Loucy (cell line): ENCODE data around the gene SLC16A4.
A peak's percentile ranks its signal among the peaks of the same experiment; 100 is the strongest.

ENCODE experiments used
- H2AFZ ChIP-seq: fragments of 200-600 bp; sonication (generic); 2 replicates; pipeline ENCODE4 v1.6.0; 2016; ENCODE audit warnings: antibody characterized with exemption, mild to moderate bottlenecking, low read length, moderate library complexity
- H3F3A ChIP-seq: fragments of 200-600 bp; 2 replicates; pipeline ENCODE4 v1.6.0; 2016; ENCODE audit warnings: antibody characterized with exemption, low read depth, mild to moderate bottlenecking
- H3K27me3 ChIP-seq: fragments of 200-600 bp; sonication (generic); 2 replicates; pipeline ENCODE4 v1.6.1; 2014; ENCODE audit warnings: low read length, mild to moderate bottlenecking; ENCODE audit not compliant: insufficient read depth, poor library complexity, severe bottlenecking
- H3K36me3 ChIP-seq: fragments of 200-600 bp; sonication (generic); 2 replicates; pipeline ENCODE4 v1.6.1; 2016; ENCODE audit warnings: low read length; ENCODE audit not compliant: insufficient read depth
- H3K4me1 ChIP-seq: fragments of 200-600 bp; sonication (generic); 2 replicates; pipeline ENCODE4 v1.5.1; 2014; ENCODE audit warnings: low read length, mild to moderate bottlenecking; ENCODE audit not compliant: insufficient read depth, poor library complexity, severe bottlenecking
- H3K4me2 ChIP-seq: fragments of 200-600 bp; sonication (generic); 2 replicates; pipeline ENCODE4 v1.6.0; 2014; ENCODE audit warnings: antibody characterized with exemption, low read length, low read depth, mild to moderate bottlenecking; ENCODE audit not compliant: poor library complexity, severe bottlenecking
- H3K4me3 ChIP-seq: fragments of 200-600 bp; sonication (generic); 2 replicates; pipeline ENCODE4 v1.5.1; 2014; ENCODE audit warnings: low read length, mild to moderate bottlenecking, mixed read lengths; ENCODE audit not compliant: poor library complexity, severe bottlenecking
- H3K79me2 ChIP-seq: fragments of 200-600 bp; sonication (generic); 2 replicates; pipeline ENCODE4 v1.6.1; 2014; ENCODE audit warnings: low read length; ENCODE audit not compliant: insufficient read depth
- H3K9ac ChIP-seq: fragments of 200-600 bp; sonication (generic); 2 replicates; pipeline ENCODE4 v1.6.0; 2014; ENCODE audit warnings: mild to moderate bottlenecking, low read depth, low read length, moderate library complexity; ENCODE audit not compliant: poor library complexity, severe bottlenecking
- H3K9me2 ChIP-seq: fragments of 200-600 bp; sonication (generic); replicated peaks from 2 replicates; pipeline ENCODE4 v1.6.1; 2016; ENCODE audit warnings: low read depth, low read length, mixed read lengths
- H3K9me3 ChIP-seq: fragments of 200-600 bp; sonication (generic); 2 replicates; pipeline ENCODE4 v1.6.1; 2014; ENCODE audit warnings: mild to moderate bottlenecking, antibody characterized with exemption, low read length, low read depth; ENCODE audit not compliant: insufficient read depth
- H4K20me1 ChIP-seq: fragments of 200-600 bp; sonication (generic); 2 replicates; pipeline ENCODE4 v1.6.0; 2014; ENCODE audit warnings: antibody characterized with exemption, low read length, mild to moderate bottlenecking; ENCODE audit not compliant: insufficient read depth, poor library complexity, severe bottlenecking
- EZH2phosphoT487 ChIP-seq: fragments of 200-600 bp; IDR thresholded peaks from 2 replicates; pipeline ENCODE4 v1.6.1; 2018; ENCODE audit warnings: antibody characterized with exemption, mild to moderate bottlenecking, moderate library complexity, borderline replicate concordance
- TF ChIP-seq, protein P1 (sequence below): fragments of 200-600 bp; sonication (generic); conservative IDR thresholded peaks from 2 replicates; pipeline ENCODE4 v1.5.1; 2014; ENCODE audit warnings: mild to moderate bottlenecking, antibody characterized with exemption, low read length

SLC16A4 gene

DNA sequence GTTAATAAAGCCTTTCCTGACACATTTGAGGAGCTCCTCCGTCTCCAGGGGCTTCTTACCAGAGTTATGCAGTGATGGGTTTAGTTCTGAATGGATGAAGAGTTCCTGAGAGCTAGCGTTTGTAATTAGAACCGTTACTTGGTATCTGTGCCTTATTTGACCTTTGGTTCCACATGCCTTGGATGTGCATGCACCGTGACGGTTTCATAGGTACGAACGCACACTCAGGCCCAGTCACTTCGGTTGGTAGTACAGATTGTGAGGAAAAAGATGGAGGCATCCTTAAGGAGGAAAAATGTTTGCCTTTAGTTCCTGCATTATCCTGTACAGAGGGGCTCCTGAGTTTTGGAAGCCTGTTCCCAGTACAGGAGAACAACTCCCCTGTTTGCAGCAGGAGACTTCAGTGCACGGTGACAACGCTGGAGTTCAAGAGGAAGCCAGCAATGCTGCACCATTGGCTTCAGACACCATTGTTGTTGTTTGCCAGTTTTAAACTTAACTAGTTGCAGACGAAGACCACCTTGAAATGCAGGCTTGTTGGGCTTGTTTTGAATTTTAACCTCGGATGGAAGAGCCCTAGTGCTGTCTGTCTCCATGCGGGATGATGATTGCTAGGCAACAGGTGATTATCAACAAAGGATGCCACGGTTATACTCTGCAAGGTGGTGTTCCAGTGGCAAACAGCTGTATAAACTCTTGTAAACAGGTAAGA, 43.5 kb downstream of the SLC16A4 start:
- Histone ChIP-seq H3K4me2 (peak overlapping the region; percentile 95), H4K20me1 (peaks cover 100% of the 10 kb centered on the region), H3K4me3 (peak overlapping the region; percentile 83), H3K4me1 (peaks cover 89% of the 10 kb centered on the region), H3K27me3 (no peaks in the 10 kb centered on the region), H3K9me2 (no peaks in the 10 kb centered on the region), H2AFZ (no peak overlapping the region), H3K36me3 (peaks cover 52% of the 10 kb centered on the region), H3K9me3 (no peaks in the 10 kb centered on the region), H3F3A (no peaks in the 10 kb centered on the region), H3K79me2 (peaks cover 100% of the 10 kb centered on the region), H3K9ac (peak overlapping the region; percentile 37)
- no peak for TF ChIP-seq EZH2phosphoT487
- TF ChIP-seq, protein P1, sequence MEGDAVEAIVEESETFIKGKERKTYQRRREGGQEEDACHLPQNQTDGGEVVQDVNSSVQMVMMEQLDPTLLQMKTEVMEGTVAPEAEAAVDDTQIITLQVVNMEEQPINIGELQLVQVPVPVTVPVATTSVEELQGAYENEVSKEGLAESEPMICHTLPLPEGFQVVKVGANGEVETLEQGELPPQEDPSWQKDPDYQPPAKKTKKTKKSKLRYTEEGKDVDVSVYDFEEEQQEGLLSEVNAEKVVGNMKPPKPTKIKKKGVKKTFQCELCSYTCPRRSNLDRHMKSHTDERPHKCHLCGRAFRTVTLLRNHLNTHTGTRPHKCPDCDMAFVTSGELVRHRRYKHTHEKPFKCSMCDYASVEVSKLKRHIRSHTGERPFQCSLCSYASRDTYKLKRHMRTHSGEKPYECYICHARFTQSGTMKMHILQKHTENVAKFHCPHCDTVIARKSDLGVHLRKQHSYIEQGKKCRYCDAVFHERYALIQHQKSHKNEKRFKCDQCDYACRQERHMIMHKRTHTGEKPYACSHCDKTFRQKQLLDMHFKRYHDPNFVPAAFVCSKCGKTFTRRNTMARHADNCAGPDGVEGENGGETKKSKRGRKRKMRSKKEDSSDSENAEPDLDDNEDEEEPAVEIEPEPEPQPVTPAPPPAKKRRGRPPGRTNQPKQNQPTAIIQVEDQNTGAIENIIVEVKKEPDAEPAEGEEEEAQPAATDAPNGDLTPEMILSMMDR: no peak

DNA sequence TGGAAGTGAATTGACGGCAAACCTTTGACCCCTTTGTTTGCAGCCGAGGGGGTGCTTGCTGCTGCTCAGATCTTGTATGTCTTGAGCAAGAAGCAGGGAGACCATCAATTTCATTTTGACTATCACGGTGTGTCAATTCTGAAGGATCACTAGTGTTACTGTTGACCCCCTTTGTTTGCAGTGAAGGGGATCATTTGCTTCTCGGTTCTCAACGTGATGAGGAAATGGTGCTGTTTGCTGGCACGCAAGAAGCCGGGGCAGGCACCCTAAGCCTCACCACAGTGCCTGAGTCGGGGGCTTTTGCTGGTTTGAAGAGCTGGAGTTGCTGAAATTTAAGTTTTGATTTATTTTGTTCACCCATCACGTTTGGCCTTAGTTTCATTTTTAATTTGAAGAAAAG, 44.1 kb downstream of the SLC16A4 start:
- Histone ChIP-seq H3K9ac (peak overlapping the region; percentile 37), H3K36me3 (peaks cover 57% of the 10 kb centered on the region), H3K79me2 (peaks cover 100% of the 10 kb centered on the region), H3K4me3 (peak overlapping the region; percentile 83), H2AFZ (no peak overlapping the region), H3F3A (no peaks in the 10 kb centered on the region), H3K9me2 (no peaks in the 10 kb centered on the region), H3K4me2 (peak overlapping the region; percentile 95), H3K4me1 (peaks cover 91% of the 10 kb centered on the region), H3K9me3 (no peaks in the 10 kb centered on the region), H4K20me1 (peaks cover 100% of the 10 kb centered on the region), H3K27me3 (no peaks in the 10 kb centered on the region)
- TF ChIP-seq EZH2phosphoT487: no peak
- TF ChIP-seq, protein P1: no peak

DNA sequence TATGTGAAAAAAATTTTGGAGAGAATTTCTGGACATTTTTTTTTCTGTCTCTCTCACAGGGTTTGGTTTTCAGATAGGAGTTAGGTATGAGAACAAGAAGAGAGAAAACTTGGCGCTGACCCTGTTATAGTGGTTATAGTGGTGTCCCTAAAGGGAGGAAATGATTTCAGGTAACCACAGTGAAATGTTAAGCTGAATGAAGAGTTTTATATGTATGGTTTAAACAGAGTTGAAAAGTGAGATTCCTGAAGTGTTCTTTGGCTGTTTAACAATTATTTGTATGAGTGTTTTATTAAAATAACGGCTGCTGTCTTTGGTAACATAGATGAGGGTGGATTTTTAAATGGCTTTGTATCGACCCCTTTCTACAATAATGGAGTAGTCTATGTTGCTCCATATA, 45.3 kb downstream of the SLC16A4 start:
- no peaks in the 10 kb centered on the region for H3K9me3 ChIP-seq
- H3K4me1 ChIP-seq: peaks cover 90% of the 10 kb centered on the region
- no peaks in the 10 kb centered on the region for H3K9me2 ChIP-seq
- H3K79me2 ChIP-seq: peaks cover 100% of the 10 kb centered on the region
- no peak overlapping the region for H2AFZ ChIP-seq
- H3K36me3 ChIP-seq: peaks cover 66% of the 10 kb centered on the region
- TF ChIP-seq EZH2phosphoT487: no peak
- TF ChIP-seq, protein P1: no peak
- no peaks in the 10 kb centered on the region for H3K27me3 ChIP-seq
- H3K4me2 ChIP-seq: peak overlapping the region; percentile 95
- peaks cover 100% of the 10 kb centered on the region for H4K20me1 ChIP-seq
- peak overlapping the region; percentile 85 for H3K9ac ChIP-seq
- H3K4me3 ChIP-seq: peak overlapping the region; percentile 83
- H3F3A ChIP-seq: no peaks in the 10 kb centered on the region
